A549 (cell line): Measurements from ENCODE around the gene GRIK5. TPM values are rescaled to one million over a fixed set of nuclear protein-coding genes. Genes with fewer than 3 reads are reported as not detected.

Source experiments
- ATAC-seq, 2 experiments: fragments of 200-7000 bp in 1 of 2; fragments of >200 bp in 1 of 2; cut with Nextera tagmentation in 1 of 2; cut with Tn5 transposase in 1 of 2; 3 replicates each; pipeline versions ENCODE4 v1.8.0 to v1.9.1; 2018 to 2020; ENCODE audit warnings: mild to moderate bottlenecking in 1 of 2, moderate library complexity in 1 of 2
- CTCF ChIA-PET: fragments of 300-600 bp; sonication (Branson Sonifier 250); formaldehyde crosslinking; extraction: SDS; loops from one replicate; lab custom pipeline; 2021; ENCODE audit warnings: antibody characterized with exemption, inconsistent platforms; lab: Yijun Ruan, JAX
- POLR2A ChIA-PET: fragments of 350-600 bp; formaldehyde crosslinking; extraction: SDS; loops from one replicate; lab custom pipeline; 2021; ENCODE audit warnings: antibody characterized with exemption, inconsistent platforms; lab: Yijun Ruan, JAX
- DNase-seq, 2 experiments: peaks; one replicate each; pipeline versions ENCODE4 v3.0.0 to v3.0.0-alpha.2; 2011 to 2016; ENCODE audit warnings: low read depth in 1 of 2, low spot score in 1 of 2
- FAIRE-seq: peaks from 2 replicates; lab custom pipeline; 2011; peaks lifted over from hg19 to GRCh38; lab: Jason Lieb, UNC
- H3K27ac ChIP-seq, 2 experiments: fragments of >200 bp; sonication (Bioruptor Twin); formaldehyde crosslinking; 3 replicates each; pipeline ENCODE4 v1.5.1; 2016 to 2017
- H3K4me1 ChIP-seq: fragments of >200 bp; sonication (Bioruptor Twin); formaldehyde crosslinking; 3 replicates; pipeline ENCODE4 v1.6.1; 2016
- H3K4me2 ChIP-seq: fragments of >200 bp; sonication (Bioruptor Twin); formaldehyde crosslinking; 3 replicates; pipeline ENCODE4 v1.6.1; 2016
- H3K4me3 ChIP-seq: fragments of >200 bp; sonication (Bioruptor Twin); formaldehyde crosslinking; 3 replicates; pipeline ENCODE4 v1.5.1; 2016
- H3K9me3 ChIP-seq: fragments of >200 bp; sonication (Bioruptor Twin); formaldehyde crosslinking; 3 replicates; pipeline ENCODE4 v1.6.1; 2016
- ATOH8 ChIP-seq: fragments of 250-450 bp; sonication (Bioruptor Pico); IDR thresholded peaks from 2 replicates; pipeline ENCODE4 v1.5.0; 2020; ENCODE audit warnings: low read depth, mild to moderate bottlenecking, moderate library complexity
- CEBPB ChIP-seq, 2 experiments: fragments of >200 bp in 1 of 2; sonication (Bioruptor Twin) in 1 of 2; formaldehyde crosslinking in 1 of 2; IDR thresholded peaks; 2 replicates each; pipeline ENCODE4 v1.6.1; 2012 to 2016
- CHD4 ChIP-seq: fragments of 200-600 bp; sonication (generic); IDR thresholded peaks from 2 replicates; pipeline ENCODE4 v1.6.1; 2016; ENCODE audit warnings: antibody characterized with exemption, mild to moderate bottlenecking, borderline replicate concordance
- ELK1 ChIP-seq: fragments of 150-350 bp; IDR thresholded peaks from 2 replicates; pipeline ENCODE4 v1.6.1; 2014; ENCODE audit warnings: low read depth, mild to moderate bottlenecking, low read length
- FOSL2 ChIP-seq, 2 experiments: fragments of 450-650 bp in 1 of 2; fragments of >200 bp in 1 of 2; sonication (Bioruptor Twin) in 1 of 2; formaldehyde crosslinking; IDR thresholded peaks; 2 replicates each; pipeline versions ENCODE4 v1.5.0 to v1.6.1; 2016 to 2020; ENCODE audit warnings: mild to moderate bottlenecking in 1 of 2, moderate library complexity in 1 of 2
- HDAC2 ChIP-seq: fragments of 200-600 bp; sonication (generic); IDR thresholded peaks from 2 replicates; pipeline ENCODE4 v1.6.1; 2016
- HEYL ChIP-seq: fragments of 250-450 bp; sonication (Bioruptor Pico); IDR thresholded peaks from 2 replicates; pipeline ENCODE4 v1.8.0; 2021; ENCODE audit warnings: mild to moderate bottlenecking, moderate library complexity
- HOXA7 ChIP-seq: fragments of 250-450 bp; sonication (Bioruptor Pico); IDR thresholded peaks from 2 replicates; pipeline ENCODE4 v1.5.0; 2020; ENCODE audit warnings: mild to moderate bottlenecking, moderate library complexity
- JUN ChIP-seq, 2 experiments: fragments of >200 bp; sonication (Bioruptor Twin); formaldehyde crosslinking; IDR thresholded peaks; 2 replicates in 1 of 2; 3 replicates in 1 of 2; pipeline ENCODE4 v1.6.1; 2016 to 2017
- MAZ ChIP-seq: fragments of 150-350 bp; IDR thresholded peaks from 2 replicates; pipeline ENCODE4 v1.6.1; 2014; ENCODE audit warnings: antibody characterized with exemption, low read depth, low read length, borderline replicate concordance
- MYC ChIP-seq: IDR thresholded peaks from 2 replicates; pipeline ENCODE4 v1.6.1; 2012; ENCODE audit warnings: mild to moderate bottlenecking, inconsistent platforms, low read length, improper control_type of control experiment, borderline replicate concordance
- NPAS2 ChIP-seq: fragments of 250-450 bp; sonication (Bioruptor Pico); IDR thresholded peaks from 2 replicates; pipeline ENCODE4 v1.8.0; 2022; ENCODE audit warnings: mild to moderate bottlenecking, moderate library complexity, borderline replicate concordance
- PHF8 ChIP-seq: fragments of 200-600 bp; sonication (generic); IDR thresholded peaks from 2 replicates; pipeline ENCODE4 v1.6.1; 2016; ENCODE audit warnings: low read depth, mild to moderate bottlenecking, antibody characterized with exemption, moderate library complexity, borderline replicate concordance
- POLR2A ChIP-seq: IDR thresholded peaks from 2 replicates; pipeline ENCODE4 v1.6.1; 2012; ENCODE audit warnings: mild to moderate bottlenecking, low read length
- POLR2AphosphoS2 ChIP-seq: conservative IDR thresholded peaks from 2 replicates; pipeline ENCODE4 v1.6.1; 2012; ENCODE audit warnings: low read length, improper control_type of control experiment, inconsistent platforms
- RAD21 ChIP-seq, 2 experiments: fragments of >200 bp in 1 of 2; sonication (Bioruptor Twin) in 1 of 2; formaldehyde crosslinking in 1 of 2; IDR thresholded peaks in 1 of 2; conservative IDR thresholded peaks in 1 of 2; 2 replicates in 1 of 2; 3 replicates in 1 of 2; pipeline ENCODE4 v1.6.1; 2012 to 2018; ENCODE audit warnings: inconsistent platforms in 1 of 2
- RCOR1 ChIP-seq: fragments of 150-350 bp; IDR thresholded peaks from 2 replicates; pipeline ENCODE4 v1.6.1; 2014; ENCODE audit warnings: antibody characterized with exemption, low read length, low read depth
- RFX5 ChIP-seq: fragments of 450-650 bp; IDR thresholded peaks from 2 replicates; pipeline ENCODE4 v1.7.1; 2014; ENCODE audit warnings: antibody characterized with exemption, mild to moderate bottlenecking, moderate library complexity
- RNF2 ChIP-seq: fragments of 200-600 bp; sonication (generic); IDR thresholded peaks from 2 replicates; pipeline ENCODE4 v1.6.1; 2016; ENCODE audit warnings: low read depth, mild to moderate bottlenecking, antibody characterized with exemption, moderate library complexity, borderline replicate concordance
- TFCP2L1 ChIP-seq: fragments of 250-450 bp; sonication (Bioruptor Pico); IDR thresholded peaks from 2 replicates; pipeline ENCODE4 v1.5.0; 2021; ENCODE audit warnings: mild to moderate bottlenecking
- TP53 ChIP-seq: fragments of 250-450 bp; sonication (Bioruptor Pico); IDR thresholded peaks from 2 replicates; pipeline ENCODE4 v1.5.0; 2021; ENCODE audit warnings: mild to moderate bottlenecking, moderate library complexity
- ZNF302 ChIP-seq: fragments of 250-450 bp; sonication (Bioruptor Pico); IDR thresholded peaks from 2 replicates; pipeline ENCODE4 v1.9.0; 2021; ENCODE audit warnings: inconsistent platforms, mild to moderate bottlenecking, moderate library complexity
- WGBS: methylation state at CpG from one replicate; pipeline ENCODE4 v1.1.6; 2017; ENCODE audit errors: missing lambda C conversion rate; 5-methylcytosine and 5-hydroxymethylcytosine counted together
- polyA plus RNA-seq, 4 experiments: library from polyadenylated mRNA; depleted of rRNA in 3 of 4; stranded (reverse); fragments of >200 nt; fragmentation: RNase III in 1 of 4; extraction: RNeasy Plus Mini Kit Qiagen cat#74134 plus additional on column Dnase treatment in 1 of 4; gene quantifications; 2 replicates in 3 of 4; 3 replicates in 1 of 4; pipeline ENCODE4 v1.2.3, GENCODE V29; 2011 to 2017
- TF ChIP-seq, protein P1 (sequence below): fragments of 450-650 bp; IDR thresholded peaks from 2 replicates; pipeline ENCODE4 v1.6.1; 2014; ENCODE audit warnings: antibody characterized with exemption
- TF ChIP-seq, protein P2 (sequence below): fragments of >200 bp; sonication (Bioruptor Twin); formaldehyde crosslinking; IDR thresholded peaks from 3 replicates; pipeline ENCODE4 v1.5.1; 2016
- TF ChIP-seq, protein P3 (sequence below): IDR thresholded peaks from 2 replicates; pipeline ENCODE4 v1.6.1; 2012
- TF ChIP-seq, protein P4 (sequence below): fragments of 250-450 bp; sonication (Bioruptor Pico); IDR thresholded peaks from 2 replicates; pipeline ENCODE4 v1.5.0; 2021; ENCODE audit warnings: mild to moderate bottlenecking, moderate library complexity, borderline replicate concordance

The GRIK5 gene
- polyA plus RNA-seq, 2 of the 4 experiments (the other 2 are of a cell fraction) = 0.22 to 0.54 TPM

DNA sequence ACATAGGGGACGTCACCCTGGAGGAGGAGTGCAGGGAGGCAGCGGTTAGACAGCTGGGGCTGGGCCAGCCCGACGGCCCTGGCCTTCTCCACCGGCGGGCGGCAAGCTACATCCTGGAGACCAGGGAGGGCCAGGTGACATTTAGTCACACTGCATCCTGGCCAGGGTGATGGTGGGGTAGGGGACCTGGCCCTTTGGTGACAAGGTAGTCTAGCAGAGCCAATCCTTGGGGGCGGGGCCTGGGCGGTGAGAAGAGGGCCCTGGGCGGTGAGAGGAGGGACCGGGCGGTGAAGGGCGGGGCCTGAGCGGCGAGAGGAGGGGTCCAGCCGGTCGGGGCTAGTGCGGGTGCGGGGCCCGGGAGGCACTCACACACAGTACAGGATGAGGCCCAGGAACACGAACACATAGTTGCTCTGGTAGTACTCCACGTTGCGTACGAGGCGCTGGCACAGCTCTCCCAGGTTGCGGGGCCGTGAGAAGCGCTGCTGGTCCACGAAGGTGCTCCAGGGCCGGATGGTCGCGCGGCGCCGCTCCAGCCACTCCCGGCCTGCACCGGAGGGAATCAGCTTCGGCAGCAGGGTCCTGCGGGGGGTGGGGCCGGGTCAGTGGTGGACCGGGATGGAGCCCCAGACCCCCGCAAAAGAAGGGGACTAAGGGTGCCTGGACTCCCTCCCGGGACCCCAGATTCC lies 111.5 kb downstream of the GRIK5 start:
- CTCF ChIA-PET = interaction anchor here (0.6 to 4.3 kb wide), 39 partner anchors 8 to 317 kb away, joined by 3 to 97 read pairs (median 7); partner anchors contain the start of genes CD79A, ERFL and RPS19

GRCh38 chr19:41957838-41958366 lies 112.1 kb downstream of the GRIK5 start:
- DNase-seq (peak; percentile 96 to 100), FAIRE-seq (peak; percentile 100), ATAC-seq (peak; percentile 72 to 83)
- Histone ChIP-seq H3K4me1 (peaks cover 13% of the 10 kb centered on the region), H3K4me2 (peak overlapping the region; percentile 82), H3K4me3 (peak overlapping the region; percentile 76), H3K9me3 (no peaks in the 10 kb centered on the region), H3K27ac (peak overlapping the region; percentile 80 to 87)
- POLR2A ChIA-PET = interaction anchor here (1.0 to 4.0 kb wide), 3 partner anchors 85 to 98 kb away, joined by 3 to 34 read pairs (median 24); partner anchors contain the start of gene RPS19
- CTCF ChIA-PET = interaction anchor here (0.6 to 4.3 kb wide), 42 partner anchors 8 to 439 kb away, joined by 3 to 97 read pairs (median 6); partner anchors contain the start of genes CD79A and RPS19
- WGBS = 2% methylated on average over 10 of the region's 10 CpGs
- TF ChIP-seq, protein P1, sequence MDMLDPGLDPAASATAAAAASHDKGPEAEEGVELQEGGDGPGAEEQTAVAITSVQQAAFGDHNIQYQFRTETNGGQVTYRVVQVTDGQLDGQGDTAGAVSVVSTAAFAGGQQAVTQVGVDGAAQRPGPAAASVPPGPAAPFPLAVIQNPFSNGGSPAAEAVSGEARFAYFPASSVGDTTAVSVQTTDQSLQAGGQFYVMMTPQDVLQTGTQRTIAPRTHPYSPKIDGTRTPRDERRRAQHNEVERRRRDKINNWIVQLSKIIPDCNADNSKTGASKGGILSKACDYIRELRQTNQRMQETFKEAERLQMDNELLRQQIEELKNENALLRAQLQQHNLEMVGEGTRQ = peak; percentile 66
- no peak for TF ChIP-seq FOSL2 (IDR thresholded peaks at IDR 0.05)
- TF ChIP-seq FOSL2 (CRISPR knock-in tag; IDR thresholded peaks at IDR 0.05) = 0 out of 2 replicates have a peak, but pooled peaks have one; percentile 5
- TF ChIP-seq RCOR1 = no peak
- no peak for TF ChIP-seq ELK1
- no peak for TF ChIP-seq CHD4
- TF ChIP-seq NPAS2 (CRISPR knock-in tag) = no peak
- TF ChIP-seq TP53 (CRISPR knock-in tag) = peak; percentile 64; the same call in 1 of the 2 replicates
- TF ChIP-seq POLR2AphosphoS2 = no peak
- TF ChIP-seq, protein P2, sequence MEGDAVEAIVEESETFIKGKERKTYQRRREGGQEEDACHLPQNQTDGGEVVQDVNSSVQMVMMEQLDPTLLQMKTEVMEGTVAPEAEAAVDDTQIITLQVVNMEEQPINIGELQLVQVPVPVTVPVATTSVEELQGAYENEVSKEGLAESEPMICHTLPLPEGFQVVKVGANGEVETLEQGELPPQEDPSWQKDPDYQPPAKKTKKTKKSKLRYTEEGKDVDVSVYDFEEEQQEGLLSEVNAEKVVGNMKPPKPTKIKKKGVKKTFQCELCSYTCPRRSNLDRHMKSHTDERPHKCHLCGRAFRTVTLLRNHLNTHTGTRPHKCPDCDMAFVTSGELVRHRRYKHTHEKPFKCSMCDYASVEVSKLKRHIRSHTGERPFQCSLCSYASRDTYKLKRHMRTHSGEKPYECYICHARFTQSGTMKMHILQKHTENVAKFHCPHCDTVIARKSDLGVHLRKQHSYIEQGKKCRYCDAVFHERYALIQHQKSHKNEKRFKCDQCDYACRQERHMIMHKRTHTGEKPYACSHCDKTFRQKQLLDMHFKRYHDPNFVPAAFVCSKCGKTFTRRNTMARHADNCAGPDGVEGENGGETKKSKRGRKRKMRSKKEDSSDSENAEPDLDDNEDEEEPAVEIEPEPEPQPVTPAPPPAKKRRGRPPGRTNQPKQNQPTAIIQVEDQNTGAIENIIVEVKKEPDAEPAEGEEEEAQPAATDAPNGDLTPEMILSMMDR = peak; percentile 98
- TF ChIP-seq ZNF302 = no peak
- peak; percentile 89 to 96 for TF ChIP-seq RAD21 (conservative IDR thresholded peaks at IDR 0.05 in 1 of 2, IDR thresholded peaks at IDR 0.05 in 1 of 2)
- 0 out of 2 replicates have a peak, but pooled peaks have one; percentile 21 for TF ChIP-seq TFCP2L1 (CRISPR knock-in tag)
- TF ChIP-seq MYC = peak; percentile 42; the same call in 1 of the 2 replicates
- no peak for TF ChIP-seq CEBPB (IDR thresholded peaks at IDR 0.05)
- no peak for TF ChIP-seq ATOH8 (CRISPR knock-in tag)
- TF ChIP-seq, protein P3, sequence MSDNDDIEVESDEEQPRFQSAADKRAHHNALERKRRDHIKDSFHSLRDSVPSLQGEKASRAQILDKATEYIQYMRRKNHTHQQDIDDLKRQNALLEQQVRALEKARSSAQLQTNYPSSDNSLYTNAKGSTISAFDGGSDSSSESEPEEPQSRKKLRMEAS = peak; percentile 57
- no peak for TF ChIP-seq RFX5
- no peak for TF ChIP-seq HDAC2

More for the DNA sequence above, 111.5 kb downstream of the GRIK5 start:
- 2% methylated on average over 39 of the region's 43 CpGs for WGBS
- peak; percentile 32 for FAIRE-seq
- H3K4me2 ChIP-seq = peak overlapping the region; percentile 82
- POLR2A ChIA-PET = interaction anchor here (1.0 to 4.0 kb wide), 6 partner anchors 43 to 118 kb away, joined by 3 to 34 read pairs (median 4); partner anchors contain the start of genes RPS19 and ZNF574
- peak overlapping the region; percentile 76 for H3K4me3 ChIP-seq
- peaks cover 13% of the 10 kb centered on the region for H3K4me1 ChIP-seq
- peak; percentile 87 to 97 for DNase-seq
- H3K27ac ChIP-seq = peak overlapping the region; percentile 80 to 87
- ATAC-seq = peak; percentile 79 to 88
- TF ChIP-seq ATOH8 (CRISPR knock-in tag) (no peak), MAZ (peak; percentile 51; the same call in 1 of the 2 replicates), RNF2 (0 out of 2 replicates have a peak, but pooled peaks have one; percentile 56), HOXA7 (CRISPR knock-in tag) (no peak), JUN (IDR thresholded peaks at IDR 0.05) (peak in 1 of 2 experiments; percentile 22; a peak in 3 of 5 replicates), POLR2A (peak; percentile 95), HEYL (CRISPR knock-in tag) (no peak), PHF8 (peak; percentile 84), TFCP2L1 (CRISPR knock-in tag) (peak; percentile 13)
- TF ChIP-seq, protein P4, sequence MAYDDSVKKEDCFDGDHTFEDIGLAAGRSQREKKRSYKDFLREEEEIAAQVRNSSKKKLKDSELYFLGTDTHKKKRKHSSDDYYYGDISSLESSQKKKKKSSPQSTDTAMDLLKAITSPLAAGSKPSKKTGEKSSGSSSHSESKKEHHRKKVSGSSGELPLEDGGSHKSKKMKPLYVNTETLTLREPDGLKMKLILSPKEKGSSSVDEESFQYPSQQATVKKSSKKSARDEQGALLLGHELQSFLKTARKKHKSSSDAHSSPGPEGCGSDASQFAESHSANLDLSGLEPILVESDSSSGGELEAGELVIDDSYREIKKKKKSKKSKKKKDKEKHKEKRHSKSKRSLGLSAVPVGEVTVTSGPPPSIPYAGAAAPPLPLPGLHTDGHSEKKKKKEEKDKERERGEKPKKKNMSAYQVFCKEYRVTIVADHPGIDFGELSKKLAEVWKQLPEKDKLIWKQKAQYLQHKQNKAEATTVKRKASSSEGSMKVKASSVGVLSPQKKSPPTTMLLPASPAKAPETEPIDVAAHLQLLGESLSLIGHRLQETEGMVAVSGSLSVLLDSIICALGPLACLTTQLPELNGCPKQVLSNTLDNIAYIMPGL (CRISPR knock-in tag) = no peak
- TF ChIP-seq, all 56 proteins: peak for 6
- H3K9me3 ChIP-seq = no peaks in the 10 kb centered on the region
